Epidermal melanocyte (primary cell): Measurements from ENCODE around the gene ASAP2.
"Not testable (repeated sequence)": the region's sequence is repeated elsewhere in the genome, so short reads cannot be mapped to it uniquely, and the experiment has no call there.

Source experiments
- DNase-seq: peaks from one replicate; pipeline ENCODE4 v3.0.0; 2011; ENCODE audit warnings: low spot score; ENCODE audit not compliant: insufficient read length

ASAP2 gene

GRCh38 chr2:9211496-9211895 is 4.9 kb downstream of the ASAP2 start:
- DNase-seq = no peak

- no peak for DNase-seq
Observed at GRCh38 chr2:9212010-9212635, 5.5 kb downstream of the ASAP2 start.

- no peak for DNase-seq
Observed at GRCh38 chr2:9212661-9213411, 6.2 kb downstream of the ASAP2 start.

- no peak for DNase-seq
Observed at GRCh38 chr2:9213477-9214051, 7.0 kb downstream of the ASAP2 start.

DNA sequence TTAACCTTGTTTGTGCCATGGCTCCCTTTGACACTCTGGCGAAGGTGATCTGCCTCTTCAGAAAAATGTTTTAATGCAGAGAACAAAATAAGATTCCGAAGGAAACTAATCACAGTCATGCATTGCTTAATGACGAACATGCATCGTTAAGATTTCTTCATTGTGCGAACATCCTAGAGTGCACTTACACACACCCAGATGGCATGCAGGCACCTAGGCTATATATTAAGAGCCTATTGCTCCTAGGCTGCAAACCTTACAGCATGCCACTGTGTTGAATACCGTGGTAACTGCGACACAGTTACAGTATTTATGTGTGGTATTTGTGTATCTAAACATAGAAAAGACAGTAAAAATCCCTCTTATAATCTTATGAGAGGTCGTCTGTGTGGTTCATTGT is 8.3 kb downstream of the ASAP2 start:
- DNase-seq = no peak

GRCh38 chr2:9215680-9216079 is 9.1 kb downstream of the ASAP2 start:
- no peak for DNase-seq

DNA sequence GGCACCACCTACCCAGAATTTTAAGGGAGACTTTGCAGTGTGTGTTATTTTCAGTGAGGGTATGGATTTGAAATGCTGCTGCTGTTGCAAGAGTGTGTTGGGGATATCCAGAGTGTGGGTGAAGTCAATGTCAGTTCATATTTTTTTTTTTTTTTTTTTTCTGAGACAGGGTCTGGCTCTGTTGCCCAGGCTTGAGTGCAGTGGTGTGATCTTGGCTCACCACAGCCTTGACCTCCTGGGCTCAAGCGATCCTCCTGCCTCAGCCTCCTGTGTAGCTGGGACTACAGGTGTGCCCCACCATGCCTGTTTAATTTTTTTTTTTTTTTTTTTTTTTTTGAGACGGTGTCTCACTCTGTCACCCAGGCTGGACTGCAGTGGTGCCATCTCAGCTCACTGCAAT is 9.5 kb downstream of the ASAP2 start:
- not testable (repeated sequence) for DNase-seq

DNA sequence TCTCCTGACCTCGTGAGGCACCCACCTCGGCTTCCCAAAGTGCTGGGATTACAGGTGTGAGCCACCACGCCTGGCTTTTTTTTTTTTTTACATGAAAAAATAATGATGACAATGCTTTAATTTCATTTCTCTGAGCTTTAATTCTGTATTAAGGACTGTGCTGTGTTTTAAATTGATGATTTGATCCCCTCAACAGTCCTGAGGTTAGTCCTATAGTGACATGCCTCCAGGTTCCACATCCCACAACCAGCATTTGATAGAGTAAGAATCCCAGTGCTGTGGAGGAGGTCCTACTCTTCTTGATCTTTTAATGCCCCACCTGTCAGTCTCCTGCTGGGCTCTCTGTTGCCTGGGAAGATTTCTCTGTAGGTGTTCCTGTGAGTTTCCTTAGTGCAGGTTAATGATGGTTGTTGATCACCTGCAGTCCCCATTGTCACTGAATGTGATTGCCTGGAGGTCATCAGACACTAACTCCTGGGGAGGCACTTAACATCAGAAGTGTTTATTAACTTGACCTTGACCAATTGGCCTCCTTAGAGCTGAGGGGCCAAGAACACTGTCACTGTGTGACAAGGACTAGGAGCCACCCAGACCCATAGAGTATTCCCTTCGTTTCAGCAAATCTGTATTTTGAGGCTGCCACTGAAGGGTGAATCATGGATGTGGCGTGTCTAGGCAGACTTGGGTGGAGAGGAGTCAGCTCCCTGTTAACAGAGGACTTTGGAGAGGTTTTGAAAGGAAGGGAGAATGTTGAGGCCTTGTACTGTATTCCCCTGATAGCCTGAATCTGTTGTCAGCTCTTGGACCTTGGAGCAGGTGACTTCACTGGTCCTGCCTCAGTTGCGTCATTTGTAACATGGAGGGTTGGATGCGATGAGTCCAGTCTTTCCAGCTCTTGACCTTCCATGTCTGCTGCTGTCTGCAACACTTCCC is 11.5 kb downstream of the ASAP2 start:
- DNase-seq = no peak

- DNase-seq = peak; percentile 54
Observed at GRCh38 chr2:9219027-9219445, 12.4 kb downstream of the ASAP2 start.

GRCh38 chr2:9220201-9220600 is 13.6 kb downstream of the ASAP2 start:
- DNase-seq = no peak

GRCh38 chr2:9221223-9221622 is 14.6 kb downstream of the ASAP2 start:
- DNase-seq = no peak

DNA sequence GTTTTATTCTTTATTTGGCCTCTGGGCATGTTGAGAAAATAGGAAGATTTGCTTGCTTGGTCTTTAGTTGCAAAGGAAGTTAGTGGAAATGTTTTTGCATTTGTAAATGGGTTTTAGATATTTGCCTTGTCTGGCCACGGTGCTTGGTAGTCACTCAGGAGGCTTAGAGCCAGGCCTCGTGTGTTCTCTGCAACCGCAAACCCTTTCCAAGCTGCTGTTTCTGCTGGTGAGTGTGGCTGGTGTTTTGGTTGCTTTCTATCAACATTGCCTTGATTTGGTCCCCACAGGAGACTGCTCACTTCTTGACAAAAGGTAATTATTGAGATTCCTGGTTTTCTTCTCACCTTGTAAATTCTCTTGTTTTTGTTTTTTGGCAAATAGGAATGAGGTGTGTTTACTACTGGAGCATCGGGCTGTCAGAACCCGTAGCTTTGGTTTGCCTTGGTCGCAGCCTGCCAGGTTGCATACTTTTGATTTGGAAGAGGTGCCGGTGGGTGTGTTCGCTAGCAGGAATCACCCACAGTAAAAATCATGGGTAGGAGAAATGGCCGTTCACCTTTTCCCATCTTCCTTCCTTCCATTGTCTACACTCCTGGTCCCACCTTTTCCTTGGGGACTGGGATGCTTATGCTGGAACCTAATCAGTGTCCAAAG is 15.8 kb downstream of the ASAP2 start:
- DNase-seq = no peak

DNA sequence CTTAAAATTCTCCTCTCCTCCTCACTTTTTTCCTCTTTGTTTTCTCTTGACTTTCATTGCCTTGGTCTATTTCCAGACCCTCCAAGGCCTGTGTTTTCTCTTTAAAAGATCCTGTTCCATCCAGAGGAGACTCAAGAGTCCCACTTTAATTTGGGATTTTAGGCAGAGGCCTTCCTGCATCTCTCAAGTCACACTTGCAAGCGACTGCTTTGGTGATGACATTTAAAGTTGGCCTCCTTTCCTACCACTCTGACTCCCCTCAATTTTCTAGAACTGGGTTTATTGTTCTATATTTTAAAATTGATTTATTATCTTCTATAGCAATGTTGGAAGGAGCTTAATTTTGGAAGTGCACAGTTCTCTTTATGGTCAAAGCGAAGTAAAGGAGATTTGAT is 16.3 kb downstream of the ASAP2 start:
- DNase-seq = no peak

GRCh38 chr2:9225806-9226205 is 19.2 kb downstream of the ASAP2 start:
- no peak for DNase-seq

DNA sequence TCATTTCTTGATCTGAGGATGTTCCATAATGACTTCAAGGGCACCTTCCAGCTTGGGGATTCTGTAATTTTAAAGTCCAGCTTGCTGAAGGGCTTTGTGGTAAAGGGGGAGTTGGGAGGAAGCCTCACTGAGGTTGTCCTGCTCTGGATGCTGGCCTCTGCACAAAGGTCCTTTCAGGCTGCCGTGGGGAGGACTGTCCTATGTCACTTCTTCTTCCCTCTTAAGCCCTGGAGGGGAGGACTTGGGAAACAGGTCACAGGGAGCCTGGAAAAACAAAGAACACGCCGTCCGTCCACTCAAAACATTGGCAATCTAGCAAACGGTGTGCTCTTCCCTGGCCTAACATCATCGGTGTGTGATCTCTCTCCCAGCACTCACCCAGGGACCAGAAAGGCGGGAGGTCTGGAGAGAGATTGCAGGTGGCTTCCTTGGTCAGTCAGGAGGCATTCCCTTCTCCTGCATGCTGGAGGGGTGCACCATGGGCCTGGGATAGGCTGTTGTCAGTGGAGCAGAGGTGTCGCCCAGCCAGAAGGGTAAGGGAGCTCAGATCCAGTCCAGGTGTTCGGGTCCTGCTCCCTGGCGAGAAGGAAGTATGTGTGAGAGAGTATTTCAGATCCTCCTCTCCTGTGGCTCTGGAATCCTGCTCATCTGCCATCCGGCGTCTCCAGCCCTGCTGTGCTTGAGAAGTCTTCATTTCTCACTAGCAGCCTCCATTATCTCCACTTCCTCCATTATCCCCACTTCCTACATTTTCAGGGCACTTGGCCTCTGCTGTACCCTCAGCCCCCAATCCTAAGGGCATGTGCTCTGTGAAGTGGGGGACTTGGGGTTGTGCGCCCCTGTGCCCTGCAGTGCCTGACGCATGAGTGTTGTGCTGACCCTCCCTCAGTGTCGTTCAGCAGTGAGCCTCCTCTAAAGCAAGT is 20.1 kb downstream of the ASAP2 start:
- DNase-seq = no peak

DNA sequence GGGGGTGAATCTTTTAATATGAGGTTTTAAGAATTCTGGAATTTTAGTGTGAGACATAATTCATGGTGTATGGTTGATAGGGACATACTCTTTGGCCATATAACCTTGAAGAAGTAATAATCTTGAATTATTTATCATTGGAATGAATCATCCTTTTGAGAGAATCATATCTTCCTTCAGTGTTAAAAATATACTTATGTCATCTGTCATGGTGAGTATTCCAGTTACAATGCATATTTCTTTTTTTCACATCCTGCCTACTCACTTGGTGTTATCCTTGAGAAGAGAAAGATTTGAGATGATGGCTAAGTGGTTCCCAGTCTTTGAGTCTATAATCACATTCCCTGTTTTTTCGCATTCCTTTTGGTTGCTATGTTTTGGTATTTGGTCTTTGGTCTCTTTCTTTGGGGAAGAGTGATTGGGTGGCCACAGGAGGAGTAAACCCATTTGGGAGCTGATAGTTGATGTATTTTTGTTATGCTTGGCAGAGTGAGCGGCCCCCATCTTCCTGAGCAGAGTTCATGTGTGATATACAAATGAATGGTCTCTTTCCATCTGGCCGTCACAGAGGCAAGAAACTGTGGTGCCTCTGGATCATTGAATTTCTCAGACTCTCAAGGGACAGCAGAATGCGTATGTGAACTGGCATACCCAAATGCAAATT is 21.6 kb downstream of the ASAP2 start:
- no peak for DNase-seq

- no peak for DNase-seq
Observed at GRCh38 chr2:9228781-9229469, 22.3 kb downstream of the ASAP2 start.

DNA sequence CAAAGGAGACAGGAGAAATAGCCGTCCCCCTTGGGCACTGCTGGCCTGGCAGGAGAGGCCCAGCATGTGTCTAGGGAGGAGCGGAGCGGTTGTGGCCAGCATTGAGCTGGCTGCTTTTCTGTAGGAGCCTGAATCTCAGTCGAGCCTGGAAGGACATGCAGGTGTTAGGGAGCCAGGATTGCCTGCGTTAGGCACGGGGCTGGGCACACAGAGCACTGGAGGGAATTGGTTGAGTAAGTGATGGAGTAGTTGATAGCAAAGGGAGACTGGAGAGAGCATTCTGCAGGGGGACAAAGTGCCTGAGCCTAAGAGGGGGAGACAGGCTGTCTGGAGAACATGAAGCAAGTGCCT is 22.8 kb downstream of the ASAP2 start:
- no peak for DNase-seq
